Fibroblast of skin of back (primary cell): ENCODE results near the gene CDK11A.

Source experiments
- DNase-seq: peaks from one replicate; pipeline ENCODE4 v3.0.0-alpha.2; 2013

The CDK11A gene

GRCh38 chr1:1662392-1662791 is 61.8 kb downstream of the CDK11A start:
- peak; percentile 36 for DNase-seq

- DNase-seq: peak; percentile 94
Measured at GRCh38 chr1:1658583-1659549, 65.3 kb downstream of the CDK11A start, which contains the start of gene CDK11B. Gene CDK11B (minus strand): TSS chr1:1659004. CDS start chr1:1657485, 1,519 bp downstream.
